Loucy (cell line): ENCODE measurements around the gene PTPRS.

Source experiments
- EZH2phosphoT487 ChIP-seq: fragments of 200-600 bp; IDR thresholded peaks from 2 replicates; pipeline ENCODE4 v1.6.1; 2018; ENCODE audit warnings: antibody characterized with exemption, mild to moderate bottlenecking, moderate library complexity, borderline replicate concordance
- TF ChIP-seq, protein P1 (sequence below): fragments of 200-600 bp; sonication (generic); conservative IDR thresholded peaks from 2 replicates; pipeline ENCODE4 v1.5.1; 2014; ENCODE audit warnings: mild to moderate bottlenecking, antibody characterized with exemption, low read length

DNA sequence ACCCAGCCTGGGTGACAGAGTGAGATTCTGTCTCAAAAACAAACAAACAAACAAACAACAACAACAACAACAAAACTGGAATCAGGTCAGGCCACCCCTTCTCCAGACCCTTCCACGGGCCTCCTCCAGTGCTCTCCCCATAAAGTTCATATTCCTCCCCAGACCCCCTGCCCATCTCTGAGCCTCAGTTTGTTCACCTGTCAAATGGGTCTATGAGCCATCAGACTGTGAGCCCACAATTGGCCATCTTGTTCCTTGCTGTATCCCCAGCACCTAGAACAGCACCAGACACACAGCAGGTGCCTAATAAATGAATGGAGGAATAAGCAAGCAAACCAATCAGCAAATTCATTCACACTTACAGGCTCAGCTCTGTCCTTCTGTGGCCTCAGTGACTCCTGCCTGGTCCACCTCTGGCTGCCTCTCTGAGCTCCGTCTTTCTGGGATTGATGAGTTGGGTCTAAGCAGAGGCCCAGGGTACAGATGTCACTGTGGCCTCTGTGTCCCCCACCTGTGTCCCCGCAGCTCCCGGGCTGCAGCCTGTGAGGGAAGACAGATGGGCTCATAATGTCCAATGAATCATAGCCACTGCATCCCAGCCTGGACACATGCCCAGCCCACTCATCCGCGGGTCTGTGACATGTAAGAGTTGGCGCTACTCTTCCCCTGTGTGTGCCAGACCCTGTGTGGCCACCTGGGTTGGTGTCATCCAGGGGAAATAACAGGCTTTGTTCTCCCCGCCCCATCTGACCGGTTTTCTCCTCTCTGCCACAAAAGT lies 19.6 kb upstream of the PTPRS start:
- TF ChIP-seq, protein P1, sequence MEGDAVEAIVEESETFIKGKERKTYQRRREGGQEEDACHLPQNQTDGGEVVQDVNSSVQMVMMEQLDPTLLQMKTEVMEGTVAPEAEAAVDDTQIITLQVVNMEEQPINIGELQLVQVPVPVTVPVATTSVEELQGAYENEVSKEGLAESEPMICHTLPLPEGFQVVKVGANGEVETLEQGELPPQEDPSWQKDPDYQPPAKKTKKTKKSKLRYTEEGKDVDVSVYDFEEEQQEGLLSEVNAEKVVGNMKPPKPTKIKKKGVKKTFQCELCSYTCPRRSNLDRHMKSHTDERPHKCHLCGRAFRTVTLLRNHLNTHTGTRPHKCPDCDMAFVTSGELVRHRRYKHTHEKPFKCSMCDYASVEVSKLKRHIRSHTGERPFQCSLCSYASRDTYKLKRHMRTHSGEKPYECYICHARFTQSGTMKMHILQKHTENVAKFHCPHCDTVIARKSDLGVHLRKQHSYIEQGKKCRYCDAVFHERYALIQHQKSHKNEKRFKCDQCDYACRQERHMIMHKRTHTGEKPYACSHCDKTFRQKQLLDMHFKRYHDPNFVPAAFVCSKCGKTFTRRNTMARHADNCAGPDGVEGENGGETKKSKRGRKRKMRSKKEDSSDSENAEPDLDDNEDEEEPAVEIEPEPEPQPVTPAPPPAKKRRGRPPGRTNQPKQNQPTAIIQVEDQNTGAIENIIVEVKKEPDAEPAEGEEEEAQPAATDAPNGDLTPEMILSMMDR = no peak
- TF ChIP-seq EZH2phosphoT487 = no peak
